ENCODE results near the gene POM121C. TPM values are rescaled to one million over a fixed set of nuclear protein-coding genes. Genes with fewer than 3 reads are reported as not detected.
"Not testable (repeated sequence)": the region's sequence is repeated elsewhere in the genome, so short reads cannot be mapped to it uniquely, and the experiment has no call there.

POM121C gene
- total RNA-seq, 4 donors from 2014 or later = 2.1 to 68.3 (median 13.5) TPM

DNA sequence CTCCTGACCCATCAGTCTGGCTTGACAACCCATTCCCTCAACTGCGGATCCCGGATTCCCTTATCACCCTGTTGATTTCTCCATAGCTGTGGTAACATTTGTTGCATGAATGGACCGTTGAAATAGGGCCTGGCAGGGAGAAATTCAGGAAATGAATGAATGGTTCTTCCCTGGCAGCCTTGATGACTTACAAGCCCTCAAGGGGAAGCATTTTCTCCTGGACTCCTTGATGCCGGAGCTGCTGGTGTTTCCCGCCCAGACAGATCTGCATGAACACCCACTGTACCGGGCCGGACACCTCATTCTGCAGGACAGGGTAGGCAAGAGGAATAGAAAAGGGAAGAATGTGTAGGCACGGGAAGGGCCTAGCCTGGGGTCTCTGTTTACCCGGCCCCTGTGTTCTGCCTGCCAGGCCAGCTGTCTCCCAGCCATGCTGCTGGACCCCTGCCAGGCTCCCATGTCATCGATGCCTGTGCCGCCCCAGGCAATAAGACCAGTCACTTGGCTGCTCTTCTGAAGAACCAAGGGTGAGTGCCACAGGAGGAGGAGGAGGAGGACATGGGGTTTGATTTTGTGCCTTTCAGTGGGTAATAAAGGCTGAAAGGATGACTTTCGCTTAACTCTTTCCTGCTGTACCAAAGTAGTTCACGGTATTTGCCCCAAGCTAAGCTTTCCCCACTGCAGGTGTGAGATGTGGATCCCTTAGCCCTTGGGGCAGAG lies 71.2 kb downstream of the POM121C start:
- intact Hi-C loops (cut with DNase I; ENCODE audit: low total_unique reads) = not testable (repeated sequence)

DNA sequence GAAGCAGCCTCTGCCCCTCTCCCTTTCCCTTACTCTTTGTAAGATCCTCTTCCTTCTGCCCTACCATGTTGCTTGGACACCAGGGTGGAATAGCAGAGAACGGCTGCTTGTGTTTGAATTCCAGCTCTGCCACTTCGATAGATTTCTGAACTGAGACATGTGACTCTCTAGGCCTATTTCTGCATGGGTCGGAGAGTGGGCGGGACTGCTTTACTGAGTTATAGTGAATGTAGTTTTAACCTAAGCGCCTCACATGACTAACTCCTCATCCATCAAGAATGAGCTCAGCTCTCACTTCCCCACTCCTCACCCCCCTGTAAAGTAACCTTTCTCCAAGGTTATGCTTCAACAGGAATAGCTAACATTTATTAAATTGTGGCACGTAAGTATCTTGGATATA lies 71.9 kb downstream of the POM121C start:
- H3K4me1 ChIP-seq; intact Hi-C loops (cut with DNase I; ENCODE audit: low total_unique reads); H3K4me3 ChIP-seq; H3K9me3 ChIP-seq; H3K36me3 ChIP-seq; H3K27ac ChIP-seq; H3K27me3 ChIP-seq; DNase-seq: not testable (repeated sequence)

More for the DNA sequence above, 71.2 kb downstream of the POM121C start:
- H3K27me3 ChIP-seq, H3K27ac ChIP-seq, H3K36me3 ChIP-seq, H3K4me1 ChIP-seq, DNase-seq, H3K4me3 ChIP-seq, H3K9me3 ChIP-seq: not testable (repeated sequence)

DNA sequence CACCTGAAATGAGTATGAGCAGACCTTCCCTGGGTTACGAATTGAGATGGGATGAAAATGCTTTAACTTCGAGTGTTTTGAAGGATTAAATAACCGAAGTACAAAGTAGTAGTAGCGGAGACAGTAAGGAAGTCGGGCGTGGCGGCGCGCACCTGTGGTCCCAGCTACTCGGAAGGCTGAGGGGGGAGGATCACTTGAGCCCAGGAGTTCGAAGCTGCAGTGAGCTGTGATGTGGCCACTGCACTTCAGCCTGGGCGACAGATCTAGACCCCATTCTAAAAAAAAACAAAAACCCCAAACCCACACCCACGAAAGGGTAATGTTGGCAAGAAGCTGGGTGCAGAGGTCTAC lies 75.3 kb downstream of the POM121C start:
- H3K27ac ChIP-seq; H3K4me3 ChIP-seq; intact Hi-C loops (cut with DNase I; ENCODE audit: low total_unique reads); H3K36me3 ChIP-seq; DNase-seq; H3K27me3 ChIP-seq; H3K4me1 ChIP-seq; H3K9me3 ChIP-seq: not testable (repeated sequence)

DNA sequence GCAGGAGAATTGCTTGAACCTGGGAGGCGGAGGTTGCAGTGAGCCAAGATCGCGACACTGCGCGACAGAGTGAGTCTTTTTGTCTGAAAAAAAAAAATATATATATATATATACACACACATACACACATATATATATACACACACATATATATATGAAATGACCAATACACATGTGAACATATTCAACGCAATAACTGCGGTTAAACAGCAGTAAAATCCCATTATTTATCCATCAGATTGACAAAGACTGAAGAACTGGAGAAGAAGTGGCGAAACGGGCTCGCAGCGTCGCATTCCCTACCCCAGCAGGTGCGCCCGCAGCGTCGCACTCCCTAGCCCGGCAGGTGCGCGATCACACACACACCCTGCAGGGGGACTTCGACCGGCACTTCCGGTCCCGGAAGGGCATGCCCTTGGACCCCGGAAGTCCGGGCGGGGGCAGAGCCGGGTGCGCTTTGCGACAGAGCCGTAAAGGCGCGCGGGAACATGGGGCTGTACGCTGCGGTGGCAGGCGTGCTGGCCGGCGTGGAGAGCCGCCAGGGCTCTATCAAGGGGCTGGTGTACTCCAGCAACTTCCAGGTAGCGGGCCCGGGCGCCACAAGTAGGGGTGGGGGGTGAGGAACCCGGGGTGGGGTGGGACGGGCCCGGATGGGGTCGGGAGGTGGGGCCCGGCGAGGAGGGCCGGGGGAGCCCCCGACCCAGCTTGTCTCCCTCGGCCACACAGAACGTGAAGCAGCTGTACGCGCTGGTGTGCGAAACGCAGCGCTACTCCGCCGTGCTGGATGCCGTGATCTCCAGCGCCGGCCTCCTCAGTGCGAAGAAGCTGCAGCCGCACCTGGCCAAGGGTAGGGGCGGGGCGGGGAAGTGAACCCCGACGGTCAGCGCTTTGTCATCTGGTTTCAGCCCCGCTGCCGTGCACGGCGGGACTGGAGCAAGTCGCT lies 75.9 kb downstream of the POM121C start:
- H3K27me3 ChIP-seq; intact Hi-C loops (cut with DNase I; ENCODE audit: low total_unique reads); H3K36me3 ChIP-seq; H3K27ac ChIP-seq; H3K9me3 ChIP-seq; DNase-seq; H3K4me1 ChIP-seq: not testable (repeated sequence)
- H3K4me3 ChIP-seq = peak overlapping the region; percentile 35 to 39

DNA sequence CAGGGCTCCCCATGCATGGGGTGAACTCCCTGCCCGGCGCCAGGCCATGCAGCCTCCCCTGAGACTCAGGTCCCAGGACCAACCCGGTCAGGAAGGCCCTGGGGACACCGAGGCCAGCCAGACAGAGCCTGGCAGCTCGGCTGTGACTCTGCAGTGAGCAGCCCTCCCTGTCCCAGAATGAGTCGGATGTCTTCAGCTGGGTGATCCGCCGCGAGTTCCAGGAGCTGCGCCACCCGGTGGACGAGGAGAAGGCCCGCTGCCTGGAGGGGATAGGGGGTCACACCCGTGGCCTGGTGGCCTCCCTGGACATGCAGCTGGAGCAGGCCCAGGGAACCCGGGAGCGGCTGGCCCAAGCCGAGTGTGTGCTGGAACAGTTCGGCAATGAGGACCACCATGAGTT lies 81.4 kb downstream of the POM121C start:
- H3K27ac ChIP-seq; H3K4me3 ChIP-seq; H3K9me3 ChIP-seq; DNase-seq; H3K36me3 ChIP-seq; H3K27me3 ChIP-seq; H3K4me1 ChIP-seq; intact Hi-C loops (cut with DNase I; ENCODE audit: low total_unique reads): not testable (repeated sequence)

DNA sequence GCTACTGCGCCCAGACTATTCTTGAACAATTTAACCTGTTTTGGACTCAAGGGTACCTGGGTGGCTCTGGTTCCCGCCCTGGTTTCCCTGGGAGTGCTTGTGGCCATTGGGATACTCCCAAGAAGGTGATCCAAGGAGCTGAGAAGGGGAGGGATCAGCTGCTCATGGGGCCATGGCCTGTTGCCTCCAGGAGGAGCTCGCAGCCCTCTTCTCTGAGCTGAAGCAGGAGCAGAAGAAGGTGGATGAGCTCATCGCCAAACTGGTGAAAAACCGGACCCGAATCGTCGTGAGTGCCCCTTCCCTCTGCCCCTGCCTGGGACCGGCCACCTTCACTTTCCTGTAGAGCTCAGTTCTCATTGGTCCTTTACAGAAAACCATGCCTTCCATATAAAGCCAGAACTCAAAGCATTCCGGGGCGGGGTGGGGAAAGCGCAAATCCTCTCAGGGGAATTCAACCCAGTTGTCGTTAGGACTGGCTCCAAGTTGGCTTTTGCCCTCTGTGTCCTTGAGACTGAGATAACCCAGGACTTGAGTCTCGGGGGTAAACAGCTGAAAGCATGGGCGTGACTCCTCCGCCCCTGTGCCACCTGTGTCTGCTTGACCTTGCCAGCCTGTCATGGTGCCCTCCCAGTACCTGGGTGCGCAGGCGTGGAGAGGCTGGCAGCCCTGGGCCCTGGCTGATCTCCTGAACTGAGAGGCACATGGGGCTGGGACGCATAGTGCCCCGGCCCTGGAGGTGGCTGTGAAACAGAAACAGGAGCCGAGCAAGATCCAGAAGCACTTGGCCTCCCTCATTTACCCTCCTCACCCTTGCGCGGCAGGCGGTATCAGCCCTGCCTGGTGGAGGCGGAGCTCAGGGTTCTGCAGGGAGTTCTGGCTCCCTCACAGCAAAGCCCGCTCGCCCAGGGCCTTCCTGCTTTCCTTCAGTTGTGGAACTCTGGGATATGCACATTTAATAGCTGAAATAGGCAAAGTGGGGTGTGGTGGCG lies 82.3 kb downstream of the POM121C start:
- H3K9me3 ChIP-seq; H3K27me3 ChIP-seq; intact Hi-C loops (cut with DNase I; ENCODE audit: low total_unique reads); H3K27ac ChIP-seq; H3K36me3 ChIP-seq; H3K4me1 ChIP-seq; H3K4me3 ChIP-seq; DNase-seq: not testable (repeated sequence)

DNA sequence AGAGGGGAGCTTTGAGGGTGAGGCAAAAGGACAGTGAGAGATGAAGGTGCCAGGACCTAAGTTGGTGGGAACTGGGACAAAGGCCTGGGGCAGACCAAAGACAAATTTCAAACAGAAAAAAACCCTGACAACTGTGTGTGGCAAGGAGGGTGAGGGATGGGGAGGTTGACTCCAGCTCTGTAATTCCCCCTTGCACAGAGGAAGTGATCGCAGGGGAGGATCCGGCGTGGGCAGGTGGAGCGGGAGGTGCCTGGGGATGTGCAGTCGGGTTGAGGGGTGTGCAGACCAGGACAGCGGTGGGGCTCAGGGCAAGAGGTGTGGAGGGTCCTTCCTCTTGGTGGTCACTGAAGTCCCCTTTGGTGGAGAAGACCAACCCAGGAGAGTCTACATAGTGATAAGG lies 85.5 kb downstream of the POM121C start:
- H3K4me1 ChIP-seq; H3K27me3 ChIP-seq; H3K36me3 ChIP-seq; DNase-seq; H3K9me3 ChIP-seq; H3K4me3 ChIP-seq; intact Hi-C loops (cut with DNase I; ENCODE audit: low total_unique reads); H3K27ac ChIP-seq: not testable (repeated sequence)

DNA sequence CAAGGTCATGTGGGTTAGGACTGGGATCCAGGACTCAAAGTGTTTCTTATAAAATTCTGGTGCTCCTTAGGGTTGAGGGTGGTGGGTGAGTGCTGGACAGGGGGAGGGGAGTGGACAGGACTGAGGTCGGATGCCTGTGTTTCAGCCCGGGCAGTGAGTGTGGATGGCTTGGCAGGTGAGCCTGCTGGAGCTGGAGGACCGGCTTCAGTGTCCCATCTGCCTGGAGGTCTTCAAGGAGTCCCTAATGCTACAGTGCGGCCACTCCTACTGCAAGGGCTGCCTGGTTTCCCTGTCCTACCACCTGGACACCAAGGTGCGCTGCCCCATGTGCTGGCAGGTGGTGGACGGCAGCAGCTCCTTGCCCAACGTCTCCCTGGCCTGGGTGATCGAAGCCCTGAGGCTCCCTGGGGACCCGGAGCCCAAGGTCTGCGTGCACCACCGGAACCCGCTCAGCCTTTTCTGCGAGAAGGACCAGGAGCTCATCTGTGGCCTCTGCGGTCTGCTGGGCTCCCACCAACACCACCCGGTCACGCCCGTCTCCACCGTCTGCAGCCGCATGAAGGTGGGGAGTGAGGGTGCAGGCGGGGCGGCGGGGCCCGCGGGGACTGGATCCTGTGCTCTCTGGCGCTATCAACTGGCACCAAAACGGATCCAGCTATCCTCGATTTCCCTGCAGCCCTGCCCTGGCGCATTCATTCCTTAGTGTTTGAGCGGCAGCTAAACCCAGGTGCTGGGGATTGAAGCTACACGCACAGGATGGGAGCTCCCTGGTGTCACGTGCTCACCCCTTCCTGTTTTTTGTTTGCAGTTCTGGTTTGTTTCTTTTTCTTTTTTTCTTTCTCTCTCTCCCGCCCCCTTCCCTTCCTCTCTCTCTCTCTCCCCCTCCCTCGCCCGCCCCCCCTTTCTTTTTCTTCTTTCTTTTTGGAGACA lies 87.1 kb downstream of the POM121C start:
- H3K27ac ChIP-seq; H3K9me3 ChIP-seq; H3K27me3 ChIP-seq; H3K4me1 ChIP-seq; H3K4me3 ChIP-seq; intact Hi-C loops (cut with DNase I; ENCODE audit: low total_unique reads); H3K36me3 ChIP-seq; DNase-seq: not testable (repeated sequence)

DNA sequence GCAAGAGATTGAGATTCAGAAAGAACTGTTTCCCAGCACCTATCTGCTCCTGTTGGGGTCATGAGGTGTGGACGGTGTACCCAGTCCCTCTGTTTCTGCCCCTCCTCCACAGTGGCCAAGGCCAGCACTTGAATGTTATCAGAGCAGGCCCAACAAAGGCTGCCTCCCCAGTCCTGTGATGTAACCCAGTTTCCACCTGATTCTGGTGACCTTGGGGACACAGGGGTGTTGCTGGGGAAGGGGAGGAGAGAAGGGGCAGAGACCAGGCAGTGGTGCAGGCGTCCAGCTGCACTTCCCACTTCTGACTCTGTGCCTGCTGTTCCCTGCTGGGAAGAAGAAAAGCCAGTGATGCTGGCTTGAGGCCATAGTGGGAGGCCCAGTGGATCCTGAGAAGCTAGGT lies 88.2 kb downstream of the POM121C start:
- DNase-seq; H3K9me3 ChIP-seq; H3K36me3 ChIP-seq; intact Hi-C loops (cut with DNase I; ENCODE audit: low total_unique reads); H3K27ac ChIP-seq; H3K4me1 ChIP-seq; H3K27me3 ChIP-seq; H3K4me3 ChIP-seq: not testable (repeated sequence)

DNA sequence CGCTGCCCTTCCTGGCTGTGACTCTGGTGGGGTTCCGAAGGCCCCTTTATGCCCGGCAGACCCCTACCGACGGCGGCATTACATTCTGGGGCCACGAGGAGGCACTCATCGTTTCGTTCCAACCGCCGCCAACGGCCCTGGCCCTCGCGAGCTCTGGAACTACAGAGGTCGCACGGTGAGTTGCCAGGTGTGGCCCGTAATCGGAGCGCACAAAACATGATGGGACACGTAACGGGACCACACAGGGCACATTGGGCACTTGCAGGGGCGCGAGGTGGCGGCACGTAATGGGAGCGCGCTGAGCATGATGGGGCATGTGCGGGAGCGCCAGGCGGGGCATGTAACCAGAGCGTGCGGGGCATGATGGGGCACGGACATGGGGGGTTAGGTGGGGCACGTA lies 90.8 kb downstream of the POM121C start, which contains the start of gene TRIM73:
TSS of gene TRIM73 (plus strand) at position 301 of the 400 bp plus-strand sequence. CDS start 3,305 bp downstream, outside the sequence.
- intact Hi-C loops (cut with DNase I; ENCODE audit: low total_unique reads); H3K9me3 ChIP-seq; H3K4me1 ChIP-seq; H3K27me3 ChIP-seq; H3K4me3 ChIP-seq; H3K27ac ChIP-seq; H3K36me3 ChIP-seq; DNase-seq: not testable (repeated sequence)

DNA sequence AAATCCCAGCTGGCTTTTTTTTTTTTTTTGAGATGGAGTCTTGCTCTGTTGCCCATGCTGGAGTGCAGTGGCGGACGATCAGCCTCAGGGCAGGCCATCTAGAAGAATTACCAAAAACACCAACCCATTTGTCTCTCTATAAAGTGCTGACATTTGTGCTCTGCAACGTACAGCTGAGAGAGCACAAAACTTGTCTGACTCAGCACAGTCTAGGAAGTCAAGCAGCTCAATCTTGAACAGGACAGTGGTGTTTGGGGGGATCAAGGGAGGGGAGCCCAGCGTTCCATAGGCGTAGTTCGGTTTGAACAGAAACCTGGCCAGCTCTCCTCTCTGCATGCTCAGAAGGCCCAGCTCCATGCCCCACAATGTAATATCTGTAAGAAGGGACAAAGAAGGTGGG lies 92.9 kb downstream of the POM121C start:
- H3K36me3 ChIP-seq; H3K9me3 ChIP-seq; intact Hi-C loops (cut with DNase I; ENCODE audit: low total_unique reads); DNase-seq; H3K4me1 ChIP-seq; H3K4me3 ChIP-seq; H3K27me3 ChIP-seq; H3K27ac ChIP-seq: not testable (repeated sequence)
